Cardiac muscle cell (in vitro differentiated cells and primary cell): ENCODE measurements around the gene PAGE2. TPM values are rescaled to one million over a fixed set of nuclear protein-coding genes. Genes with fewer than 3 reads are reported as not detected.
A peak's percentile ranks its signal among the peaks of the same experiment; 100 is the strongest.
"Not testable (repeated sequence)": the region's sequence is repeated elsewhere in the genome, so short reads cannot be mapped to it uniquely, and the experiment has no call there.

Experiments used
- DNase-seq, 2 donors: peaks; one replicate each; pipeline versions ENCODE4 v3.0.0 to v3.0.0-alpha.2; 2010 to 2017; ENCODE audit warnings: low read depth in 1 of 2, low spot score in 1 of 2
- H3K27ac ChIP-seq: fragments of 200-600 bp; sonication (generic); 2 replicates; pipeline ENCODE4 v1.5.1; 2016
- H3K27me3 ChIP-seq: fragments of 200-600 bp; sonication (generic); 2 replicates; pipeline ENCODE4 v1.6.0; 2016; ENCODE audit warnings: control low read depth
- H3K36me3 ChIP-seq: fragments of 200-600 bp; sonication (generic); 2 replicates; pipeline ENCODE4 v1.5.1; 2016; ENCODE audit warnings: control low read depth
- H3K4me1 ChIP-seq: fragments of 200-600 bp; sonication (generic); 2 replicates; pipeline ENCODE4 v1.8.1; 2017; ENCODE audit warnings: low read depth, mild to moderate bottlenecking, mixed run types
- H3K4me3 ChIP-seq: fragments of 200-600 bp; sonication (generic); 2 replicates; pipeline ENCODE4 v1.5.1; 2016; ENCODE audit warnings: mild to moderate bottlenecking
- H3K9me3 ChIP-seq: fragments of 200-600 bp; sonication (generic); 2 replicates; pipeline ENCODE4 v1.5.1; 2017; ENCODE audit warnings: low read depth, mild to moderate bottlenecking, control low read depth
- CTCF ChIP-seq: IDR thresholded peaks from 2 replicates; pipeline ENCODE4 v1.5.1; 2012; ENCODE audit warnings: low read depth, mild to moderate bottlenecking, low read length
- polyA plus RNA-seq: library from polyadenylated mRNA; unstranded; fragments of >200 nt; fragmentation: Nextera tagmentation; extraction: Ambion mirVana; gene quantifications from 2 replicates; pipeline ENCODE4 v1.2.1, GENCODE V29; 2016
- total RNA-seq: library from RNA; depleted of rRNA; stranded (reverse); fragments of >200 nt; gene quantifications from 2 replicates; pipeline ENCODE4 v1.2.3, GENCODE V29; 2016

PAGE2 gene
- total RNA-seq, result not detected in 2 replicates
- polyA plus RNA-seq, result not detected in 2 replicates

GRCh38 chrX:55088795-55089489, at the start of gene PAGE2:
TSS of gene PAGE2 (plus strand) at chrX:55089018. CDS start at chrX:55090021, 1,003 bp downstream.
- no peak within 1 kb of the TSS for H3K4me3 ChIP-seq

GRCh38 chrX:55039471-55039870, 49.3 kb upstream of the PAGE2 start:
- no peak for DNase-seq
- TF ChIP-seq CTCF, result no peak
- H3K36me3 ChIP-seq, result no peaks in the 10 kb centered on the region
- no peak overlapping the region for H3K4me3 ChIP-seq
- peaks cover 3% of the 10 kb centered on the region for H3K9me3 ChIP-seq
- H3K27ac ChIP-seq, result no peak overlapping the region
- no peaks in the 10 kb centered on the region for H3K4me1 ChIP-seq
- H3K27me3 ChIP-seq, result no peaks in the 10 kb centered on the region

More at GRCh38 chrX:55088795-55089489, at the start of gene PAGE2:
- Histone ChIP-seq H3K36me3 (no peaks in the 10 kb centered on the region), H3K27ac (no peak within 1 kb of the TSS), H3K27me3 (no peaks in the 10 kb centered on the region), H3K9me3 (no peaks in the 10 kb centered on the region), H3K4me1 (no peaks in the 10 kb centered on the region)
- no peak for DNase-seq
- TF ChIP-seq CTCF, result no peak

- no peak for DNase-seq
- peaks cover 3% of the 10 kb centered on the region for H3K9me3 ChIP-seq
- H3K36me3 ChIP-seq, result no peaks in the 10 kb centered on the region
- no peaks in the 10 kb centered on the region for H3K4me1 ChIP-seq
- no peak for TF ChIP-seq CTCF
- H3K27ac ChIP-seq, result no peak overlapping the region
- no peak overlapping the region for H3K4me3 ChIP-seq
- no peaks in the 10 kb centered on the region for H3K27me3 ChIP-seq
Observed at GRCh38 chrX:55041514-55041913, 47.3 kb upstream of the PAGE2 start.

- H3K27ac ChIP-seq, H3K4me3 ChIP-seq, DNase-seq, H3K4me1 ChIP-seq, H3K36me3 ChIP-seq, H3K9me3 ChIP-seq, H3K27me3 ChIP-seq: not testable (repeated sequence)
Observed at GRCh38 chrX:55050599-55050998, 38.2 kb upstream of the PAGE2 start.

GRCh38 chrX:55056820-55057674, 31.8 kb upstream of the PAGE2 start:
- peak in 1 of 2 donors; percentile 70 for DNase-seq
- no peak for TF ChIP-seq CTCF
- no peaks in the 10 kb centered on the region for H3K4me1 ChIP-seq
- no peaks in the 10 kb centered on the region for H3K9me3 ChIP-seq
- no peak overlapping the region for H3K4me3 ChIP-seq
- H3K27me3 ChIP-seq, result no peaks in the 10 kb centered on the region
- no peaks in the 10 kb centered on the region for H3K36me3 ChIP-seq
- no peak overlapping the region for H3K27ac ChIP-seq
